ENCODE measurements around the gene SOX6.

DNA sequence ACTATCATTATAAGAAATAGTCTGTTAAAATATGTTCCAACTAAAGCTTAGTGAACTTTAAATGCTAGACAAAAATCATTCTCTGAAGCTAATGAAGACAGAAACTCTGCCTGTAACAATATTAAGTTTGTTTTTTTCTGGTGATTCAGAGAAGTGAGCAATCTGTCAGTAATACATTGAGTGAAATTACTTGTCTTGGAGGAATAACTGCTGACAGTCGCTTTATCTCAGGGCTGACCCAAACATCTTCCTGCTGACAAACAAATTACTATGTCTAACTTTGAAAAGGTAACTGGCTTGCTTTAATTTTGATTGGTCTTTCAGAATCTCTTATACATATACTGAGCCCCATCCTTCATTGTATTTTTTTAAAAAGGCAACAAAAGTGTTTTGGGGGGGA lies 264.5 kb downstream of the SOX6 start:
- no peak for TF ChIP-seq POLR2A (IDR thresholded peaks at IDR 0.05)
- TF ChIP-seq, protein P1, sequence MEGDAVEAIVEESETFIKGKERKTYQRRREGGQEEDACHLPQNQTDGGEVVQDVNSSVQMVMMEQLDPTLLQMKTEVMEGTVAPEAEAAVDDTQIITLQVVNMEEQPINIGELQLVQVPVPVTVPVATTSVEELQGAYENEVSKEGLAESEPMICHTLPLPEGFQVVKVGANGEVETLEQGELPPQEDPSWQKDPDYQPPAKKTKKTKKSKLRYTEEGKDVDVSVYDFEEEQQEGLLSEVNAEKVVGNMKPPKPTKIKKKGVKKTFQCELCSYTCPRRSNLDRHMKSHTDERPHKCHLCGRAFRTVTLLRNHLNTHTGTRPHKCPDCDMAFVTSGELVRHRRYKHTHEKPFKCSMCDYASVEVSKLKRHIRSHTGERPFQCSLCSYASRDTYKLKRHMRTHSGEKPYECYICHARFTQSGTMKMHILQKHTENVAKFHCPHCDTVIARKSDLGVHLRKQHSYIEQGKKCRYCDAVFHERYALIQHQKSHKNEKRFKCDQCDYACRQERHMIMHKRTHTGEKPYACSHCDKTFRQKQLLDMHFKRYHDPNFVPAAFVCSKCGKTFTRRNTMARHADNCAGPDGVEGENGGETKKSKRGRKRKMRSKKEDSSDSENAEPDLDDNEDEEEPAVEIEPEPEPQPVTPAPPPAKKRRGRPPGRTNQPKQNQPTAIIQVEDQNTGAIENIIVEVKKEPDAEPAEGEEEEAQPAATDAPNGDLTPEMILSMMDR (IDR thresholded peaks at IDR 0.05): no peak

Measured in right lobe of liver (tissue), 4 donors.